Measurements from ENCODE around the gene FXN. TPM values are rescaled to one million over a fixed set of nuclear protein-coding genes. Genes with fewer than 3 reads are reported as not detected.

Gene FXN
- total and polyA plus RNA-seq, 5 donors from 2014 or later: 15.4 to 58.7 (median 44.0) TPM

- no peak for ATAC-seq (ENCODE audit: low read depth in 2 of 2)
- H3K9me3 ChIP-seq (ENCODE audit: control insufficient read depth in 2 of 2, low read length in 2 of 2): no peaks in the 10 kb centered on the region
- no peak overlapping the region for H3K4me3 ChIP-seq (ENCODE audit: low read depth, low read length)
- H3K27ac ChIP-seq (ENCODE audit: insufficient read depth, low read length, poor library complexity, severe bottlenecking): no peak overlapping the region
- DNase-seq: no peak
- Mint-ChIP-seq H3K4me3 (no peak overlapping the region), H3K27ac (no peak overlapping the region), H3K9me3 (no peaks in the 10 kb centered on the region), H3K27me3 (peaks cover 6% of the 10 kb centered on the region), H3K36me3 (peaks cover 11% of the 10 kb centered on the region), H3K4me1 (peaks cover 0 to 3% (median 0%) of the 10 kb centered on the region in 4 donors)
- no peaks in the 10 kb centered on the region for H3K27me3 ChIP-seq (ENCODE audit: control insufficient read depth, insufficient read depth, low read length)
- no peaks in the 10 kb centered on the region for H3K4me1 ChIP-seq (ENCODE audit: control insufficient read depth, insufficient read depth, low read length, poor library complexity, severe bottlenecking)
- H3K36me3 ChIP-seq (ENCODE audit: control insufficient read depth, insufficient read depth, low read length): no peaks in the 10 kb centered on the region
Measured at GRCh38 chr9:69136185-69136584, 100.6 kb downstream of the FXN start.

DNA sequence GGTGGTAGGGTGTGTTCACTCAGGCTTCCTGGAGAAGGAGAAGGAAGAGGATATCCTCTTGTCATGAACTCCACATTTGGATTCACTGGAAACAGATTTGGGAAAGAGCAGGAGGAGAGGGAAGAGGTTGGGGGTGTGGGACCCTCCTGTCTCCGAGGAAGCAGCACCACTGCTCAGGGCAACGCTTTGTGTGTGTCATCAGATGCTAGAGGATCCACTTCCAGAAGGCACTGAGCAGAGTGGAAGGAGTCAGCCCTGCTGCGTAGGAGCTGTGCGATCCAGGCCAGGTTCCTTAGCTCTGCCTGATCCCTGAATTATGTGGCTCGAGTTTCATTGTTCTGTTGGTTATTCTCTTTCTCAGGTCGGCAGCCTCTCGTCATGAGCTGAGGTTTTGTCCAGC is 101.2 kb downstream of the FXN start:
- Histone ChIP-seq H3K4me1 (ENCODE audit: control insufficient read depth, insufficient read depth, low read length, poor library complexity, severe bottlenecking) (no peaks in the 10 kb centered on the region), H3K9me3 (ENCODE audit: control insufficient read depth in 2 of 2, low read length in 2 of 2) (no peaks in the 10 kb centered on the region), H3K4me3 (ENCODE audit: low read depth, low read length) (no peak overlapping the region), H3K27ac (ENCODE audit: insufficient read depth, low read length, poor library complexity, severe bottlenecking) (no peak overlapping the region), H3K36me3 (ENCODE audit: control insufficient read depth, insufficient read depth, low read length) (no peaks in the 10 kb centered on the region), H3K27me3 (ENCODE audit: control insufficient read depth, insufficient read depth, low read length) (no peaks in the 10 kb centered on the region)
- Mint-ChIP-seq H3K9me3 (no peaks in the 10 kb centered on the region), H3K27me3 (peaks cover 6% of the 10 kb centered on the region), H3K27ac (no peak overlapping the region), H3K4me3 (no peak overlapping the region), H3K4me1 (peaks cover 0 to 3% (median 0%) of the 10 kb centered on the region in 4 donors), H3K36me3 (peaks cover 11% of the 10 kb centered on the region)
- DNase-seq (no peak), ATAC-seq (ENCODE audit: low read depth in 2 of 2) (no peak)

DNA sequence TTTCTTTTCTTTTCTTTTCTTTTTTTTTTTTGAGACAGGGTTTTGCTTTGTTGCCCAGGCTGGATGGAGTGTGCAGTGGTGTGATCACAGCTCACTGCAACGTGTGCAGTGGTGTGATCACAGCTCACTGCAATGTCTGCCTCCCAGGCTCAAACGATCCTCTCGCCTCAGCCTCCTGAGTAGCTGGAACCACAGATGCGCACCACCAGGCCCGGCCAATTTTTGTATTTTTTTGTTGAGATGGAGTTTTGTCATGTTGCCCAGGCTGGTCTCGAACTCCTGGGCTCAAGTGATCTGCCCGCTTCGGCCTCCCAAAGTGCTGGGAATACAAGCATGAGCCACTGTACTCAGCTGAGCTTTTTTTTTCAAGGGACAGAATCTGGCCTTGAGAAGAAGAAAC is 101.8 kb downstream of the FXN start:
- Histone ChIP-seq H3K4me1 (ENCODE audit: control insufficient read depth, insufficient read depth, low read length, poor library complexity, severe bottlenecking) (no peaks in the 10 kb centered on the region), H3K27ac (ENCODE audit: insufficient read depth, low read length, poor library complexity, severe bottlenecking) (no peak overlapping the region), H3K9me3 (ENCODE audit: control insufficient read depth in 2 of 2, low read length in 2 of 2) (no peaks in the 10 kb centered on the region), H3K4me3 (ENCODE audit: low read depth, low read length) (no peak overlapping the region), H3K36me3 (ENCODE audit: control insufficient read depth, insufficient read depth, low read length) (no peaks in the 10 kb centered on the region), H3K27me3 (ENCODE audit: control insufficient read depth, insufficient read depth, low read length) (no peaks in the 10 kb centered on the region)
- peaks cover 0 to 3% (median 0%) of the 10 kb centered on the region in 4 donors for H3K4me1 Mint-ChIP-seq
- peaks cover 7% of the 10 kb centered on the region for H3K27me3 Mint-ChIP-seq
- H3K4me3 Mint-ChIP-seq: no peak overlapping the region
- DNase-seq: no peak
- peaks cover 11% of the 10 kb centered on the region for H3K36me3 Mint-ChIP-seq
- no peak for ATAC-seq (ENCODE audit: low read depth in 2 of 2)
- no peaks in the 10 kb centered on the region for H3K9me3 Mint-ChIP-seq
- H3K27ac Mint-ChIP-seq: no peak overlapping the region

- peak overlapping the region in 1 of 3 donors; percentile 26 for H3K27ac Mint-ChIP-seq
- no peak overlapping the region for H3K27ac ChIP-seq (ENCODE audit: insufficient read depth, low read length, poor library complexity, severe bottlenecking)
- no peaks in the 10 kb centered on the region for H3K9me3 Mint-ChIP-seq
- no peak for DNase-seq
- H3K9me3 ChIP-seq (ENCODE audit: control insufficient read depth in 2 of 2, low read length in 2 of 2): no peaks in the 10 kb centered on the region
- peaks cover 6% of the 10 kb centered on the region for H3K36me3 Mint-ChIP-seq
- H3K36me3 ChIP-seq (ENCODE audit: control insufficient read depth, insufficient read depth, low read length): no peaks in the 10 kb centered on the region
- no peak for ATAC-seq (ENCODE audit: low read depth in 2 of 2)
- H3K4me1 ChIP-seq (ENCODE audit: control insufficient read depth, insufficient read depth, low read length, poor library complexity, severe bottlenecking): no peaks in the 10 kb centered on the region
- H3K4me3 ChIP-seq (ENCODE audit: low read depth, low read length): no peak overlapping the region
- H3K27me3 Mint-ChIP-seq: peaks cover 9% of the 10 kb centered on the region
- no peak overlapping the region for H3K4me3 Mint-ChIP-seq
- H3K4me1 Mint-ChIP-seq: peaks cover 0 to 3% (median under 1%) of the 10 kb centered on the region in 4 donors
- no peaks in the 10 kb centered on the region for H3K27me3 ChIP-seq (ENCODE audit: control insufficient read depth, insufficient read depth, low read length)
Measured at GRCh38 chr9:69139596-69139995, 104.0 kb downstream of the FXN start.

GRCh38 chr9:69140123-69140735 is 104.7 kb downstream of the FXN start:
- no peaks in the 10 kb centered on the region for H3K27me3 ChIP-seq (ENCODE audit: control insufficient read depth, insufficient read depth, low read length)
- Mint-ChIP-seq H3K36me3 (peaks cover 6% of the 10 kb centered on the region), H3K4me3 (no peak overlapping the region), H3K27ac (no peak overlapping the region), H3K9me3 (no peaks in the 10 kb centered on the region), H3K4me1 (peaks cover 0 to 3% (median under 1%) of the 10 kb centered on the region in 4 donors), H3K27me3 (peaks cover 9% of the 10 kb centered on the region)
- no peaks in the 10 kb centered on the region for H3K9me3 ChIP-seq (ENCODE audit: control insufficient read depth in 2 of 2, low read length in 2 of 2)
- no peaks in the 10 kb centered on the region for H3K4me1 ChIP-seq (ENCODE audit: control insufficient read depth, insufficient read depth, low read length, poor library complexity, severe bottlenecking)
- H3K4me3 ChIP-seq (ENCODE audit: low read depth, low read length): no peak overlapping the region
- DNase-seq (no peak), ATAC-seq (ENCODE audit: low read depth in 2 of 2) (no peak)
- no peaks in the 10 kb centered on the region for H3K36me3 ChIP-seq (ENCODE audit: control insufficient read depth, insufficient read depth, low read length)
- no peak overlapping the region for H3K27ac ChIP-seq (ENCODE audit: insufficient read depth, low read length, poor library complexity, severe bottlenecking)

- Mint-ChIP-seq H3K27ac (no peak overlapping the region), H3K4me3 (no peak overlapping the region), H3K36me3 (peaks cover 9% of the 10 kb centered on the region), H3K4me1 (peaks cover 0 to 2% (median 0%) of the 10 kb centered on the region in 4 donors), H3K27me3 (peaks cover 9% of the 10 kb centered on the region), H3K9me3 (no peaks in the 10 kb centered on the region)
- H3K27ac ChIP-seq (ENCODE audit: insufficient read depth, low read length, poor library complexity, severe bottlenecking): no peak overlapping the region
- DNase-seq (no peak), ATAC-seq (ENCODE audit: low read depth in 2 of 2) (no peak)
- H3K27me3 ChIP-seq (ENCODE audit: control insufficient read depth, insufficient read depth, low read length): no peaks in the 10 kb centered on the region
- no peak overlapping the region for H3K4me3 ChIP-seq (ENCODE audit: low read depth, low read length)
- H3K9me3 ChIP-seq (ENCODE audit: control insufficient read depth in 2 of 2, low read length in 2 of 2): no peaks in the 10 kb centered on the region
- H3K4me1 ChIP-seq (ENCODE audit: control insufficient read depth, insufficient read depth, low read length, poor library complexity, severe bottlenecking): no peaks in the 10 kb centered on the region
- no peaks in the 10 kb centered on the region for H3K36me3 ChIP-seq (ENCODE audit: control insufficient read depth, insufficient read depth, low read length)
Measured at GRCh38 chr9:69141851-69142250, 106.3 kb downstream of the FXN start.

GRCh38 chr9:69143291-69143690 is 107.7 kb downstream of the FXN start:
- Mint-ChIP-seq H3K27me3 (peaks cover 4% of the 10 kb centered on the region), H3K36me3 (peaks cover 3% of the 10 kb centered on the region), H3K4me1 (peaks cover 0 to 2% (median 0%) of the 10 kb centered on the region in 4 donors), H3K27ac (no peak overlapping the region), H3K9me3 (no peaks in the 10 kb centered on the region), H3K4me3 (no peak overlapping the region)
- no peaks in the 10 kb centered on the region for H3K36me3 ChIP-seq (ENCODE audit: control insufficient read depth, insufficient read depth, low read length)
- H3K4me1 ChIP-seq (ENCODE audit: control insufficient read depth, insufficient read depth, low read length, poor library complexity, severe bottlenecking): no peaks in the 10 kb centered on the region
- H3K27me3 ChIP-seq (ENCODE audit: control insufficient read depth, insufficient read depth, low read length): no peaks in the 10 kb centered on the region
- H3K9me3 ChIP-seq (ENCODE audit: control insufficient read depth in 2 of 2, low read length in 2 of 2): no peaks in the 10 kb centered on the region
- no peak overlapping the region for H3K27ac ChIP-seq (ENCODE audit: insufficient read depth, low read length, poor library complexity, severe bottlenecking)
- H3K4me3 ChIP-seq (ENCODE audit: low read depth, low read length): no peak overlapping the region
- no peak for ATAC-seq (ENCODE audit: low read depth in 2 of 2)
- no peak for DNase-seq

DNA sequence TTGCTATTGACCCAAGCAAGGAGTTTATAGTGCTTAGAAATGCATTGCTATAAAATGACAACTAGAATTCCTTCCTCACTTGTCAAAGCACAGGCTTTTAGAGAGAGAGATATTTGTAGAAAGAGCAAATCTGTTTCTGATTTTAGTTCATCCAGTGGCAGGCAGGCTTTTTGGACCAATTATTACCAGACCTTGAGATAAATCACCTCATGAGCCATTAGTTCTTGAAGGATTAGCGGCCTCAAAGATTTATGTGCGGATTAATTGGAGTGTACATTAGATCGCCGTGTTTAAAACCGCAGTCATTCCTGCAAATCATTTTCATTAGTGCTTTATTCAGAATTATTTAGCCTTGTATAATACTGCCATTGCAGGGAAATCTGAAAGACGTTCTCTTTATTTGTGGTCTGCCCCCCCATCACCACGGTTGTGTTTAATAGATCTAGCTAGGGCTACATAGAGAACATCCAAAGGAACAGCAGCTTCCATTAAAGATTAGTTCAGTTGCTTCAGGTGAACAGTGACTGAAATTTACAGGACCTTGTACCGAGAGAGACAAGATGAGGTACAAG is 109.7 kb downstream of the FXN start:
- Mint-ChIP-seq H3K4me1 (peaks cover 0 to 2% (median 0%) of the 10 kb centered on the region in 4 donors), H3K27me3 (peaks cover 4% of the 10 kb centered on the region), H3K9me3 (no peaks in the 10 kb centered on the region), H3K27ac (no peak overlapping the region), H3K36me3 (peaks cover 3% of the 10 kb centered on the region), H3K4me3 (no peak overlapping the region)
- no peaks in the 10 kb centered on the region for H3K36me3 ChIP-seq (ENCODE audit: control insufficient read depth, insufficient read depth, low read length)
- DNase-seq (no peak), ATAC-seq (ENCODE audit: low read depth in 2 of 2) (no peak)
- no peaks in the 10 kb centered on the region for H3K27me3 ChIP-seq (ENCODE audit: control insufficient read depth, insufficient read depth, low read length)
- H3K4me1 ChIP-seq (ENCODE audit: control insufficient read depth, insufficient read depth, low read length, poor library complexity, severe bottlenecking): no peaks in the 10 kb centered on the region
- H3K27ac ChIP-seq (ENCODE audit: insufficient read depth, low read length, poor library complexity, severe bottlenecking): no peak overlapping the region
- no peak overlapping the region for H3K4me3 ChIP-seq (ENCODE audit: low read depth, low read length)
- no peaks in the 10 kb centered on the region for H3K9me3 ChIP-seq (ENCODE audit: control insufficient read depth in 2 of 2, low read length in 2 of 2)
